CD4-positive, alpha-beta T cell treated with Interleukin-17A for 4 hours (primary cell): Measurements from ENCODE around the gene DDX1.
"Not testable (repeated sequence)": the region's sequence is repeated elsewhere in the genome, so short reads cannot be mapped to it uniquely, and the experiment has no call there.

Experiments
- DNase-seq: peaks from one replicate; pipeline ENCODE4 v3.0.0-alpha.2; 2020; ENCODE audit warnings: mixed read lengths

The DDX1 gene

GRCh38 chr2:15678909-15679308 lies 87.2 kb downstream of the DDX1 start:
- DNase-seq: no peak

- no peak for DNase-seq
Measured at GRCh38 chr2:15679386-15679924, 87.8 kb downstream of the DDX1 start.

- DNase-seq: not testable (repeated sequence)
Measured at GRCh38 chr2:15680132-15680531, 88.5 kb downstream of the DDX1 start.
